HG03460 (cell line): Measurements from ENCODE around the gene EXPH5.
"Not testable (repeated sequence)": the region's sequence is repeated elsewhere in the genome, so short reads cannot be mapped to it uniquely, and the experiment has no call there.

Experiments
- ATAC-seq: cut with Tn5 transposase; IDR thresholded peaks from one replicate; pipeline ENCODE4 v1.9.1; 2021; ENCODE audit not compliant: unreplicated experiment

The EXPH5 gene

GRCh38 chr11:108593214-108593922 lies at the start of gene EXPH5:
Gene EXPH5, minus strand, starts transcription at chr11:108593768. Its CDS starts 232 bp downstream, at chr11:108593536.
- peak; percentile 87 for ATAC-seq

- not testable (repeated sequence) for ATAC-seq
Measured at GRCh38 chr11:108641752-108642151, 48.2 kb upstream of the EXPH5 start.

GRCh38 chr11:108639146-108639545 lies 45.6 kb upstream of the EXPH5 start:
- no peak for ATAC-seq

GRCh38 chr11:108636222-108636621 lies 42.7 kb upstream of the EXPH5 start:
- no peak for ATAC-seq

GRCh38 chr11:108635106-108635505 lies 41.5 kb upstream of the EXPH5 start:
- no peak for ATAC-seq

- no peak for ATAC-seq
Measured at GRCh38 chr11:108632041-108632704, 38.6 kb upstream of the EXPH5 start.

- ATAC-seq, result no peak
Measured at GRCh38 chr11:108629274-108629673, 35.7 kb upstream of the EXPH5 start.

GRCh38 chr11:108628812-108629211 lies 35.2 kb upstream of the EXPH5 start:
- ATAC-seq, result no peak

- no peak for ATAC-seq
Measured at GRCh38 chr11:108628326-108628725, 34.8 kb upstream of the EXPH5 start.

GRCh38 chr11:108624196-108624925 lies 30.8 kb upstream of the EXPH5 start:
- no peak for ATAC-seq

GRCh38 chr11:108622341-108622740 lies 28.8 kb upstream of the EXPH5 start:
- ATAC-seq, result no peak

GRCh38 chr11:108620958-108621772 lies 27.6 kb upstream of the EXPH5 start:
- ATAC-seq, result peak; percentile 90

- no peak for ATAC-seq
Measured at GRCh38 chr11:108618529-108618928, 25.0 kb upstream of the EXPH5 start.

- no peak for ATAC-seq
Measured at GRCh38 chr11:108617055-108617454, 23.5 kb upstream of the EXPH5 start.

GRCh38 chr11:108616549-108616948 lies 23.0 kb upstream of the EXPH5 start:
- no peak for ATAC-seq

GRCh38 chr11:108614086-108614485 lies 20.5 kb upstream of the EXPH5 start:
- no peak for ATAC-seq

GRCh38 chr11:108609682-108610081 lies 16.1 kb upstream of the EXPH5 start:
- ATAC-seq, result no peak

- ATAC-seq, result no peak
Measured at GRCh38 chr11:108608548-108608947, 15.0 kb upstream of the EXPH5 start.

- ATAC-seq, result no peak
Measured at GRCh38 chr11:108606495-108607160, 13.1 kb upstream of the EXPH5 start.

- ATAC-seq, result no peak
Measured at GRCh38 chr11:108606070-108606469, 12.5 kb upstream of the EXPH5 start.
